K562 (cell line): Measurements from ENCODE around the gene EYA3. TPM values are rescaled to one million over a fixed set of nuclear protein-coding genes. Genes with fewer than 3 reads are reported as not detected.

Experiments
- ARID3B ChIP-seq: fragments of 250-450 bp; sonication (Bioruptor Pico); IDR thresholded peaks from 2 replicates; pipeline ENCODE4 v1.4.0; 2020; ENCODE audit warnings: borderline replicate concordance
- BHLHE40 ChIP-seq: IDR thresholded peaks from 2 replicates; pipeline ENCODE4 v1.6.1; 2011; ENCODE audit warnings: low read length, improper control_type of control experiment
- CREB5 ChIP-seq: fragments of 250-450 bp; sonication (Bioruptor Pico); IDR thresholded peaks from 2 replicates; pipeline ENCODE4 v1.5.0; 2020; ENCODE audit warnings: mild to moderate bottlenecking
- CUX1 ChIP-seq: fragments of 200-800 bp; sonication (Bioruptor generic); IDR thresholded peaks from 2 replicates; pipeline ENCODE4 v1.6.1; 2016; ENCODE audit warnings: missing genetic modification characterization, missing compliant biosample characterization
- ELF1 ChIP-seq: fragments of 200-800 bp; sonication (Bioruptor generic); IDR thresholded peaks from 2 replicates; pipeline ENCODE4 v1.6.1; 2016; ENCODE audit warnings: missing genetic modification characterization, missing compliant biosample characterization
- GABPB1 ChIP-seq: sonication (generic); formaldehyde crosslinking; IDR thresholded peaks from 2 replicates; pipeline ENCODE4 v1.8.0; 2022; ENCODE audit warnings: mild to moderate bottlenecking, missing genetic modification reagents
- HOXB6 ChIP-seq: fragments of 250-450 bp; sonication (Bioruptor Pico); IDR thresholded peaks from 2 replicates; pipeline ENCODE4 v1.5.1; 2022; ENCODE audit warnings: mild to moderate bottlenecking, borderline replicate concordance
- LEF1 ChIP-seq: fragments of 450-650 bp; IDR thresholded peaks from 2 replicates; pipeline ENCODE4 v1.6.1; 2016; ENCODE audit warnings: mild to moderate bottlenecking
- MCM2 ChIP-seq: fragments of 450-650 bp; IDR thresholded peaks from 2 replicates; pipeline ENCODE4 v1.6.1; 2017; ENCODE audit warnings: low read depth, mild to moderate bottlenecking
- NR1H2 ChIP-seq: sonication (generic); formaldehyde crosslinking; IDR thresholded peaks from 2 replicates; pipeline ENCODE4 v1.4.0; 2020; ENCODE audit warnings: mild to moderate bottlenecking, missing genetic modification reagents
- RBFOX2 ChIP-seq: fragments of 200-400 bp; formaldehyde crosslinking; IDR thresholded peaks from 2 replicates; pipeline ENCODE4 v1.6.1; 2017; ENCODE audit warnings: low read depth, mild to moderate bottlenecking, low read length, moderate library complexity
- RBM25 ChIP-seq: fragments of 200-400 bp; formaldehyde crosslinking; IDR thresholded peaks from 2 replicates; pipeline ENCODE4 v1.6.1; 2018; ENCODE audit warnings: low read length, low read depth, moderate library complexity; ENCODE audit not compliant: severe bottlenecking
- SMARCB1 ChIP-seq: IDR thresholded peaks from 2 replicates; pipeline ENCODE4 v1.6.1; 2011; ENCODE audit warnings: improper control_type of control experiment, low read depth; ENCODE audit not compliant: insufficient read length
- STAT5A ChIP-seq: IDR thresholded peaks from 2 replicates; pipeline ENCODE4 v1.6.1; 2012; ENCODE audit warnings: low read length, inconsistent platforms, borderline replicate concordance
- ZBTB11 ChIP-seq, 3 experiments: fragments of 200-800 bp in 1 of 3; fragments of 250-450 bp in 1 of 3; fragments of 450-650 bp in 1 of 3; sonication (Bioruptor Pico) in 1 of 3; sonication (Bioruptor generic) in 1 of 3; formaldehyde crosslinking in 1 of 3; IDR thresholded peaks; 2 replicates each; pipeline versions ENCODE4 v1.6.1 to v1.8.0; 2016 to 2022; ENCODE audit warnings: mild to moderate bottlenecking in 2 of 3, missing genetic modification characterization in 2 of 3, missing compliant biosample characterization in 1 of 3, moderate library complexity in 1 of 3
- polyA plus RNA-seq, 8 experiments: library from polyadenylated mRNA; depleted of rRNA in 4 of 8; stranded (reverse) in 5 of 8; unstranded in 3 of 8; fragments of >200 nt; fragmentation: Nextera tagmentation in 2 of 8; fragmentation: Illumina TruSeq in 1 of 8; extraction: Ambion mirVana in 2 of 8; extraction: Trizol in 1 of 8; gene quantifications; 2 replicates each; pipeline versions ENCODE4 v1.2.1 to v1.2.3, GENCODE V29; 2011 to 2014; ENCODE audit warnings: inconsistent platforms in 1 of 8, missing spikeins in 1 of 8
- total RNA-seq, 7 experiments: library from RNA; depleted of rRNA in 6 of 7; stranded (reverse); fragments of >200 nt in 6 of 7; fragmentation: Illumina TruSeq in 2 of 7; extraction: Trizol in 2 of 7; gene quantifications; 2 replicates each; pipeline versions ENCODE4 v1.2.1 to v1.2.3, GENCODE V29; 2011 to 2021; ENCODE audit warnings: low replicate concordance in 1 of 7

EYA3 gene
- total and polyA plus RNA-seq, 9 of the 15 experiments (the other 6 are each of a cell fraction or from before 2014, with no cell fraction given) = 21.7 to 64.0 (median 43.6) TPM

GRCh38 chr1:28088168-28088961 lies at the start of gene EYA3 (continued):
- peak; percentile 98 for TF ChIP-seq GABPB1 (CRISPR knock-in tag)
- no peak for TF ChIP-seq CREB5 (CRISPR knock-in tag)
- no peak for TF ChIP-seq NR1H2 (CRISPR knock-in tag)
- 0 out of 2 replicates have a peak, but pooled peaks have one; percentile 77 for TF ChIP-seq ARID3B (CRISPR knock-in tag)
- TF ChIP-seq SMARCB1 = no peak
- TF ChIP-seq RBFOX2 = peak; percentile 94
- no peak for TF ChIP-seq BHLHE40
- TF ChIP-seq RBM25 = no peak
- no peak for TF ChIP-seq MCM2
- no peak for TF ChIP-seq STAT5A
- no peak for TF ChIP-seq LEF1
- TF ChIP-seq ZBTB11 (CRISPR knock-in tag; IDR thresholded peaks at IDR 0.05) = peak in 2 of 3 experiments; percentile 70 to 95; a peak in 3 of 6 replicates
- TF ChIP-seq HOXB6 (CRISPR knock-in tag) = peak; percentile 73; the same call in 1 of the 2 replicates
- no peak for TF ChIP-seq CUX1 (CRISPR knock-in tag)
- peak; percentile 89 for TF ChIP-seq ELF1 (tag)
